HEK293 (cell line): ENCODE measurements around the gene LONRF2.

Experiments
- HOXA7 ChIP-seq: sonication (generic); formaldehyde crosslinking; IDR thresholded peaks from 2 replicates; pipeline ENCODE4 v1.8.1; 2022; ENCODE audit warnings: missing genetic modification reagents, borderline replicate concordance
- ZBTB21 ChIP-seq: fragments of 450-650 bp; formaldehyde crosslinking; IDR thresholded peaks from 2 replicates; pipeline ENCODE4 v1.5.1; 2017; ENCODE audit warnings: missing biosample characterization, missing genetic modification characterization
- ZNF132 ChIP-seq: fragments of 450-650 bp; formaldehyde crosslinking; IDR thresholded peaks from 2 replicates; pipeline ENCODE4 v1.5.1; 2017; ENCODE audit warnings: missing biosample characterization, missing genetic modification characterization, borderline replicate concordance
- ZNF274 ChIP-seq, 2 experiments: fragments of 200-500 bp in 1 of 2; fragments of 450-650 bp in 1 of 2; sonication (Bioruptor generic) in 1 of 2; formaldehyde crosslinking in 1 of 2; IDR thresholded peaks; 2 replicates each; pipeline versions ENCODE4 v1.5.1 to v1.6.1; 2014 to 2016; ENCODE audit warnings: borderline replicate concordance in 1 of 2, inconsistent platforms in 1 of 2, low read length in 1 of 2, missing biosample characterization in 1 of 2, missing genetic modification characterization in 1 of 2
- ZNF362 ChIP-seq: fragments of 450-650 bp; formaldehyde crosslinking; IDR thresholded peaks from 2 replicates; pipeline ENCODE4 v1.5.1; 2016; ENCODE audit warnings: missing biosample characterization, missing genetic modification characterization
- ZNF423 ChIP-seq: fragments of 450-650 bp; formaldehyde crosslinking; IDR thresholded peaks from 2 replicates; pipeline ENCODE4 v1.5.1; 2016; ENCODE audit warnings: missing biosample characterization, missing genetic modification characterization
- ZNF473 ChIP-seq: fragments of 450-650 bp; formaldehyde crosslinking; IDR thresholded peaks from 2 replicates; pipeline ENCODE4 v1.5.1; 2017; ENCODE audit warnings: missing biosample characterization, missing genetic modification characterization
- ZNF707 ChIP-seq: fragments of 450-650 bp; formaldehyde crosslinking; IDR thresholded peaks from 2 replicates; pipeline ENCODE4 v1.5.1; 2016; ENCODE audit warnings: missing biosample characterization, missing genetic modification characterization
- ZNF843 ChIP-seq: fragments of 450-650 bp; formaldehyde crosslinking; IDR thresholded peaks from 2 replicates; pipeline ENCODE4 v1.5.1; 2016; ENCODE audit warnings: missing biosample characterization, missing genetic modification characterization
- ZSCAN4 ChIP-seq: fragments of 450-650 bp; formaldehyde crosslinking; IDR thresholded peaks from 2 replicates; pipeline ENCODE4 v1.5.1; 2017; ENCODE audit warnings: missing biosample characterization, missing genetic modification characterization
- TF ChIP-seq, protein P1 (sequence below): fragments of 450-650 bp; formaldehyde crosslinking; IDR thresholded peaks from 2 replicates; pipeline ENCODE4 v1.5.1; 2016; ENCODE audit warnings: missing biosample characterization, missing genetic modification characterization
- TF ChIP-seq, protein P2 (sequence below): fragments of 450-650 bp; formaldehyde crosslinking; IDR thresholded peaks from 2 replicates; pipeline ENCODE4 v1.5.1; 2016; ENCODE audit warnings: missing biosample characterization, missing genetic modification characterization

- TF ChIP-seq ZNF362 (tag by site-specific recombination) = no peak
- TF ChIP-seq, protein P1, sequence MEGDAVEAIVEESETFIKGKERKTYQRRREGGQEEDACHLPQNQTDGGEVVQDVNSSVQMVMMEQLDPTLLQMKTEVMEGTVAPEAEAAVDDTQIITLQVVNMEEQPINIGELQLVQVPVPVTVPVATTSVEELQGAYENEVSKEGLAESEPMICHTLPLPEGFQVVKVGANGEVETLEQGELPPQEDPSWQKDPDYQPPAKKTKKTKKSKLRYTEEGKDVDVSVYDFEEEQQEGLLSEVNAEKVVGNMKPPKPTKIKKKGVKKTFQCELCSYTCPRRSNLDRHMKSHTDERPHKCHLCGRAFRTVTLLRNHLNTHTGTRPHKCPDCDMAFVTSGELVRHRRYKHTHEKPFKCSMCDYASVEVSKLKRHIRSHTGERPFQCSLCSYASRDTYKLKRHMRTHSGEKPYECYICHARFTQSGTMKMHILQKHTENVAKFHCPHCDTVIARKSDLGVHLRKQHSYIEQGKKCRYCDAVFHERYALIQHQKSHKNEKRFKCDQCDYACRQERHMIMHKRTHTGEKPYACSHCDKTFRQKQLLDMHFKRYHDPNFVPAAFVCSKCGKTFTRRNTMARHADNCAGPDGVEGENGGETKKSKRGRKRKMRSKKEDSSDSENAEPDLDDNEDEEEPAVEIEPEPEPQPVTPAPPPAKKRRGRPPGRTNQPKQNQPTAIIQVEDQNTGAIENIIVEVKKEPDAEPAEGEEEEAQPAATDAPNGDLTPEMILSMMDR (tag by site-specific recombination) = no peak
- TF ChIP-seq ZNF274 (IDR thresholded peaks at IDR 0.05; ENCODE audit: low read length) = no peak
- no peak for TF ChIP-seq ZNF274 (tag by site-specific recombination; IDR thresholded peaks at IDR 0.05; ENCODE audit: borderline replicate concordance)
- TF ChIP-seq ZSCAN4 (tag by site-specific recombination) = no peak
- no peak for TF ChIP-seq ZNF132 (tag by site-specific recombination)
- TF ChIP-seq HOXA7 = no peak
- no peak for TF ChIP-seq ZNF707 (tag by site-specific recombination)
- TF ChIP-seq ZBTB21 = no peak
- TF ChIP-seq ZNF843 = no peak
- TF ChIP-seq, protein P2, sequence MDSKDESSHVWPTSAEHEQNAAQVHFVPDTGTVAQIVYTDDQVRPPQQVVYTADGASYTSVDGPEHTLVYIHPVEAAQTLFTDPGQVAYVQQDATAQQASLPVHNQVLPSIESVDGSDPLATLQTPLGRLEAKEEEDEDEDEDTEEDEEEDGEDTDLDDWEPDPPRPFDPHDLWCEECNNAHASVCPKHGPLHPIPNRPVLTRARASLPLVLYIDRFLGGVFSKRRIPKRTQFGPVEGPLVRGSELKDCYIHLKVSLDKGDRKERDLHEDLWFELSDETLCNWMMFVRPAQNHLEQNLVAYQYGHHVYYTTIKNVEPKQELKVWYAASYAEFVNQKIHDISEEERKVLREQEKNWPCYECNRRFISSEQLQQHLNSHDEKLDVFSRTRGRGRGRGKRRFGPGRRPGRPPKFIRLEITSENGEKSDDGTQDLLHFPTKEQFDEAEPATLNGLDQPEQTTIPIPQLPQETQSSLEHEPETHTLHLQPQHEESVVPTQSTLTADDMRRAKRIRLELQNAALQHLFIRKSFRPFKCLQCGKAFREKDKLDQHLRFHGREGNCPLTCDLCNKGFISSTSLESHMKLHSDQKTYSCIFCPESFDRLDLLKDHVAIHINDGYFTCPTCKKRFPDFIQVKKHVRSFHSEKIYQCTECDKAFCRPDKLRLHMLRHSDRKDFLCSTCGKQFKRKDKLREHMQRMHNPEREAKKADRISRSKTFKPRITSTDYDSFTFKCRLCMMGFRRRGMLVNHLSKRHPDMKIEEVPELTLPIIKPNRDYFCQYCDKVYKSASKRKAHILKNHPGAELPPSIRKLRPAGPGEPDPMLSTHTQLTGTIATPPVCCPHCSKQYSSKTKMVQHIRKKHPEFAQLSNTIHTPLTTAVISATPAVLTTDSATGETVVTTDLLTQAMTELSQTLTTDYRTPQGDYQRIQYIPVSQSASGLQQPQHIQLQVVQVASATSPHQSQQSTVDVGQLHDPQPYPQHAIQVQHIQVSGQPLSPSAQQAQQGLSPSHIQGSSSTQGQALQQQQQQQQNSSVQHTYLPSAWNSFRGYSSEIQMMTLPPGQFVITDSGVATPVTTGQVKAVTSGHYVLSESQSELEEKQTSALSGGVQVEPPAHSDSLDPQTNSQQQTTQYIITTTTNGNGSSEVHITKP (tag by site-specific recombination) = no peak
- no peak for TF ChIP-seq ZNF423
- TF ChIP-seq ZNF473 (tag by site-specific recombination) = no peak
Measured at GRCh38 chr2:100248971-100249370, 73.3 kb downstream of the LONRF2 start.
